ENCODE data around the gene RFTN1.

The RFTN1 gene

DNA sequence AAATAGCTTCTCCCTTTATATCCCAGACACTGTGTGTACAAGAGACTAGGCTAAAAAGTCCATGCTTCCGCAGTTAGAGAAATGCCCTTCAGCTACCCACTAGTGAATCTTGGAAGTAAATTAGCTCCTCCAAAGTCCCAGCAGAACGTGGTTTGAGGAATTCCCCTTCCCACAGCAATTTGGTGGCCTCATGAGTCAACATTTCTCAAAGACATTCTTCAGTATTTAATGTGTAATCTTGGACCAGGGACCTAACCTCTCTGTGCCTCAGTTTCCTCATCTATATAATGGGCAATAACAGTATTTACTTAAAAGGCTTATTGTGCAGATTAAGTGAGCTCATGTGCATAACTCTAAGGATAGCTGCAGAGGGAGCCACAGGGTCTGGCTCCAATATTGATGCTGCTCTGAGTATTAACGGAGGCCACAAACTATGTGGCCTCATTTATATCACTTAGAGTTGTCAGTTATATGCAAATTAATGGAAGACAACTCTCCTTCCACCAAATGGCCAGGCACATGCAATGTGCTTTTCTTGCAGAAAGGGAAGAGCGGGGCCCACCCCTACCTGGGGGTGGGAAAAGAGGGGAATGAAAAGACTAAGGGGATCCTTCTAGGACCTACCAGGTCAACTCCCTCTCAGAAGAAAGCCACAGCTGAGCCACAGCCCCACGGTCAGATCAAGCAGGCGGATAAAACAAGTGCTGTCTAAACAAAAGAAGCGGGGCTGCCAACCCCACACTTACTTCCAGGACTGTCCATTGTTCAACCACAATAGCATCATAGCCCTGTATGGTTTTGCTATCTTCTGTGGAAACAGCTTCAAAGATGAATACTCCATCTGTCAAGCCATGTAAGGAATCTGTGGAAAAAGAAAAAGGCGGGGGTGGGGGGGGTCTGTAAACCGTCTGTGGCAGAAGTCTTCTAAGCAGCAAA is 156.0 kb downstream of the RFTN1 start:
- peak in 21 of 42 donors; percentile 14 to 69 (median 41) for DNase-seq
- intact Hi-C loops (cut with DNase I), result no loop called here

DNA sequence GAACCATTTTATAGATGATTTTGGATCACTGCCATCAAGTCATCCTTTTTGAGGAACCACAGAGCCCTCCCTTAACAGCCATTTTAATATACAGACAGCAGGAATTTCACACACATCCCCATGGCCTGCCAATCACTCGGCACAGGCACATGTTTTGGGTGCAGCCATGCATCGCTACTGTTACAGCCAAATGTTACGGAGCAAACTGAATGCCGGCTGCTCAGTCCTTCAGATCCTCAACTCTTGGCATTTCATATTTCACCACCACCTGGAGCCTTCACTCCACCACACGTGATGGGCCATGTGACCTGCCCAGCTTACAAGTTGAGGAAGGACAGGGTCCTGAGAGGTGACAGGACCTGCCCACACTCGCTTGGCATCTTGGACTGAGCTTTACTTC is 157.7 kb downstream of the RFTN1 start:
- DNase-seq, result no peak
- intact Hi-C loops (cut with DNase I), result no loop called here

DNA sequence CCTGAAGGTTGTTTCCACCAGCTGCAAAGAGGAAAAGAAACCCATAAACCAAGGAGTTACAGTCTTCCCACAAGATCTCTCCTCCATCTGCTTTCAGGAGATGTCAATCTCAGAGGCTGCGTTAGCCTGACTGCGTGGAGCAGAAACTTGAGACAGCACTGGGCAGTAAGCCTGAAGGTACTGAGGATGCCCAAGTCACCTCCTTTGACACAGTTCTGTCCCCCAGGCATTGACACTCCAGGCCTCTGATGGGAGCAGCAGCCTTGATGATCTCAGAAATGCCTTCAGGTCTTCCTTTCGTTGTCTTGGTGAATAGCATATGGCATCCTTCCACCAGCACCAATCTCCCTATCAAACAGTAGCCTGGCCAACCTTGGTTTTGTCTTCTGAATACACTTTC is 159.2 kb downstream of the RFTN1 start:
- no peak for DNase-seq
- intact Hi-C loops (cut with DNase I), result no loop called here

DNA sequence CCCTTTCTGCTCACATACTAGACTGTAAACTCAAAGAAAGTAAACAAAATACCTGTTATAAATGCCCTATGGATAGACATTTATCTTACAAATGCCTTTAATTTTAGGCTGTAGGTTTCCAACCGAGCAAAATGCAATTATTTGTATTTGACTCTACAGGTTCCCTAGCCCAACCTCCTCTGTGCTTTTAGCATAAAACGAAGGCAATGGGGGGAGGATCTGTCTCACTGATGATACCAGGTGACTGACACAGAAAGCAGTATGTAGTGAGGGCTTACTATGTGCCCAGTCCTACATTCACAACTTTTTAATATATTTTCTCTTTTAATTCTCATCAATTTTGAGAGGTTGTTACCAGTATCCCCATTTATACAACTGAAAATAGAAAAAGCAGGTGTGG is 161.1 kb downstream of the RFTN1 start:
- intact Hi-C loops (cut with DNase I), result no loop called here

DNA sequence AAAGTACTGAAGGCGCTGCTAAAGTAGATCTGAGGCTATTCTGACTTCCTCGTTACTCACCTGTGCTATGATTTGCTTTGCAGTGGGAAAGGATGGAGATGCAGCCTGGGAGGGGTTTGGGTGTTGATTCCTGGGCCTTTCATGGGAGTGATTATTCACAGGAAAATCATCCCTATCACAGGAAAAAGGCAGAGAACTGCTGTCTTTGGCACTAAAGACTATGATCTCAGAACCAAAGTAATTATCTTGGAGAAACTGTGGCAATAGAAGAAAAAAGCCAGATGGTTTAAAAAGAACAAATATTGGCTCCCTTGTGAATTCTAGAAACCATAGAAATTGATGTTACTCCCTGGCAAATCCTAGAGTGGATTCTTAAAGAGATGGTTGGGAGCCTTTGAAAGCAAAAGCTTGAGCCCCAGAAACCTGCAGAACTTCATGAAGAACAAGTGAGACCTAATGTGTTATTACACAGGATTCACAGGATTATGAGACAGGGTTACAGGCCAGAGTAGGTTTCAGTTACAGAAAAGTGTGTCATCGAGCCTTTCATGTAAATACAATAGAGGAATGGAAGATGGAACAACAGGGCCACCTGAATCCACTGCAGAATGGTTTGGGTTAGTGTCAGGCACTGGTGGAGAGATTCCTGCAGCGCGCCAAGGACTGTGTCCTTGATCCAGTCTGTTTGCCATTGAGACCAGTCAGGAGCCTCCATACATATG is 162.7 kb downstream of the RFTN1 start:
- intact Hi-C loops (cut with DNase I), result no loop called here
- DNase-seq, result no peak

More for the DNA sequence above, 161.1 kb downstream of the RFTN1 start:
- no peak for DNase-seq

DNA sequence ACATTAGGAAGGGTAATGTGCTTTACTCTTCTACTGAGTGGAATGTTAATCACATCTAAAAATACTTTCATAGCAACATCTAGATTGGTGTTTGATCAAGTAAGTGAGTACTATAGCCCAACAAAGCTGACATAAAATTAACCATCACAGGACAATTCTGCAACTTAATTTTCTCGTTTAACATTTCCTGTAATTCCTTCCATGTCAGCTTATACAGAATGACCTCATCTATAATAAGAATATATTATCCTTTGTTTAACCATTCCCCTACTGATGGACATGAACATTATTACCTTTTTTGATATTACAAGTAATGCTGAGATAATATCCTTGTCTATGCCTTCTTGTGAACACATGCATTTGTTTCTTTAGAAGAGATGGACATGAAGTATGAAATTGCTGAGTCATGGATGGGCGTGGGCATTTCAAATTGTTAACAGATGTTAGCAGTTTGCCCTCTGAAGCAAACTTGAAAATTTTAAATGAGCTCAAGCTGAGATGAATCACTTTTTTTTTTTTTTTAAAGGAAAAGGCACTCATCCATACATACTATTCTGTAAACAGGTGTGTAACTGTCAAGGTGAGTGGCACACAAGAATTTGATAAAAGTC is 163.4 kb downstream of the RFTN1 start:
- DNase-seq, result no peak
- intact Hi-C loops (cut with DNase I), result no loop called here

DNA sequence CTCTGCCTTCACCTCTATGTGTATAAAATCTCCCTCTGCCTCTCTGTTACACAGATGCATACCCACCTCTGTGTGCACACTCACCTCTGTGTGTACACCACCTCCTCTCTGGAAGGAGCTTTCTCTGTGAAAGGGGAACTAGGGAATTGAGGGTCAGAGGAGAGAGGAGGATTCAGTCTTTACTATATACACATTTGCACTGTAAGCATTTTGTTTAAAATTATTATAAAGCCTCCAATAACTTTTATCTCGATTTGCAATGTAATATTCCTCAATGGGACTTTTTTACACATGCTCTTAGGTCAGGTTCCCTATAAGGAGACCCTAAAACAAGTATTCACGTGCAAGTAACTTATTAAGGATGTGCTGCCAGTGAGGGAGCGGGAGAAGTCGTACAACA is 166.0 kb downstream of the RFTN1 start:
- intact Hi-C loops (cut with DNase I), result no loop called here
- DNase-seq, result no peak

DNA sequence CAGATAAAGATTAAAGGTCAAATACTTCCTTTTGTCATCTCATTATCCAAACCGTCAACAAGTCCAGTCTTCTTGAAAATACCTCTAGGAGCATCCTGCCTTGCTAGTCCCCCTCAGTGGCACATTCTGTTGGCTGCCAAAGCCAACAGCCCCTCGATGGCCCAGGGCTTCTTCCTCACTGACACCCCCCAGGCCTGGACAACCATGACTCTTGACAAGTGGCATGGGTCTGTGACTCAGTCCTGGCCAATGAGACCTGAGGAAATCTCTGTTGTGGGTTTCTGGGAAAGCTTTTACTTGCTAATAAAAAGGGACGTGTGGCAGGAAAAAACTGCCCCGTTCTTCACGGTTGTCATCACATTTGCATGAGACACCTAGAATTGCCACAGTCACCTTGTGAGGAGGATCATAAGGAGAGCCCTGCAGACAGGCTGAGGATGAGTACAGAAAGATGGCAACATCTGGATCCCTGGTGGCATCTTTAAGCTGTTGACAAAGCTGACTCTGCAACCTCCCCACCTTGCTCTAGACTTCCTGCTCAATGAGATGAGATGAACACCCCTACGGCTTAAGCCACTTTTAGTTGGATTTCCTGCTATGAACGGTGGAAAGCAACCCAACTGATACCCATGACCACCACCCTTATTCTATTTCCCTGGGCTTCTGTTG is 167.0 kb downstream of the RFTN1 start:
- intact Hi-C loops (cut with DNase I), result no loop called here
- no peak for DNase-seq

DNA sequence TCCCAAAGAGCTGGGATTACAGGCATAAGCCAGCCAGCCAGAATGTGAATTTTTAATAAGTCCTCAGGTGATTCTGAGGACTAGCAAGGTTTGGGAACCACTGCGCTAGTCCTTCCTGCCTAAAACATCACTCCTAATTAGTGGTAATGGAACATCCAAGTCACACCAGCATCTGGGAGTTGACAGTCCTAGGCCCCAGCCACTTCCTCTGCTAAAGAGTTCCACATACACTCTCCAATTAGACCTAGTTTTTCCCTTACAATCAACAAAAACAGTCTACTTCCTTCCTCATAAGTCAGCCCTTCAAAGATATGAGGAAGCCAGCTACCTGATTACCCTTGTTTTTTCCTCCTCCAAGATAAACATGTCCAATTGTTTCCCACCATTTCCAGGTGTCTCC is 170.4 kb downstream of the RFTN1 start:
- DNase-seq, result no peak
- intact Hi-C loops (cut with DNase I), result no loop called here

DNA sequence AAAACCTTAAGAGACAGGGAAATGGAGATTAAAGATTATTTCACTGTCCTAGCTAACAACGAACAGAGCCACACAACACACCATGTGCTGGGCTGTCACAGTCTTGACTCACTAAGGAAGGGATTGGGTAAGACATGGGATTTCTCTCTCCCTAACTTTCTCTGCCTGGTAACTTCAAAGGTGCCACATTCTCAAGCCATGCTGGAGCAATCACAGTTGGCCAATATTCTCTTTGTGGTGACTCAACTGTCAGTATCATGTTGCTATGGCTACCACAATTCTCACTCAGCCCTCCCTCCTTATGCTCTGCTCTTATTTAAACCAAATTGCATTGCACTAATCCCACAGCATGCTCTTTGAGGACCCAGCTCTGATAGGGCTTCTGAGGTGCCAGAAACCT is 174.5 kb downstream of the RFTN1 start:
- peak in 2 of 42 donors; percentile 10 to 42 for DNase-seq
- intact Hi-C loops (cut with DNase I), result no loop called here

DNA sequence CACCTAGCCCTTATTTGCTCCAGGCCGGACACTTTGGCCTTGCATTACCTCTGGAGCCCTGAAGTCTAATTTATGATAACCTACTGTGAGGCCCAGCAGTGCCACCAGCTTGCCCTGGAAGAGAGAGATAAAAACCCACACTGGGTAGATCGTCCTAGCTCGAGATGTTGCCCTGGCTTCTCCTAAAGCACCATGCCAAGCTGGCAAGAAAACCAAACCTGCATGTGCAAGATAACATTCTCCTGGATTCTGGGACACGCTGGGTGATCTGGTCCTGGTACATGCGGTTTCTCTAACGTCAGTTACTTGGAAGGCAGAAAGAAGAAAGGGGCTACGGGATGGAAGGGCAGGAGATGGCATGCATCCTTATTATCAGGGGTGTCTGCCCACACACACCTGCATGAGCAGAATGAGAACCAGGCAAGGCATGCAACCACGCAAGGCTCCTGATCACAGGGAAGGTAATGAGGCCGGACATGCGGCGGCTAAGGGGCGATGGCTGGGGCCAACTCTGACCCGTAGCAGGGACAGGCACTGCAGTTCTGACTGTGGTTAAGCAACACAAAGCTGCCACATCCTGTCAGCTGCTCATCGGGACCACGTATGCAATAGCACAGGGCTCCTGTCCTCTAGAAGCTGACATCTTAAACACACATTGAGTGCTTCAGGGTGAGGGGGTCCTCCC is 175.5 kb downstream of the RFTN1 start:
- no peak for DNase-seq
- intact Hi-C loops (cut with DNase I), result no loop called here

DNA sequence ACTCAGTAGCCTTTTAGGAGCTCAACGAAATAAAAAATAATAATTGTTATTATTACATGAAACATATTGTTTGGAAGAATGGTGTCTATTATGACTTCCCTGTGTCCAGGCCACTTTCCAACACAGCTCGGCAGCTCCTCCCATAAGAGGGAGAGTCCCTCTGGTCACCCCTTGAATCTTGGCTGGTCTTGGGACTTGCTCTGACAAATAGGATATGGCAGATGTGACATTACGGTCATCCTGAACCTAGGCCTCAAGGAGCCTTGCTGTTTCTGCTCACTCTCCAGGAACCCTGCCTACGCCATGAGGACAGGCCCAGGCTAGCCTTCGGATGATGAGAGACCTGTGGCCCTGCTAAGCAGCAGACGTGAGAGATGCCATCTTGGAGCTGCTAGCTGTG is 176.7 kb downstream of the RFTN1 start:
- no peak for DNase-seq
- intact Hi-C loops (cut with DNase I), result no loop called here

DNA sequence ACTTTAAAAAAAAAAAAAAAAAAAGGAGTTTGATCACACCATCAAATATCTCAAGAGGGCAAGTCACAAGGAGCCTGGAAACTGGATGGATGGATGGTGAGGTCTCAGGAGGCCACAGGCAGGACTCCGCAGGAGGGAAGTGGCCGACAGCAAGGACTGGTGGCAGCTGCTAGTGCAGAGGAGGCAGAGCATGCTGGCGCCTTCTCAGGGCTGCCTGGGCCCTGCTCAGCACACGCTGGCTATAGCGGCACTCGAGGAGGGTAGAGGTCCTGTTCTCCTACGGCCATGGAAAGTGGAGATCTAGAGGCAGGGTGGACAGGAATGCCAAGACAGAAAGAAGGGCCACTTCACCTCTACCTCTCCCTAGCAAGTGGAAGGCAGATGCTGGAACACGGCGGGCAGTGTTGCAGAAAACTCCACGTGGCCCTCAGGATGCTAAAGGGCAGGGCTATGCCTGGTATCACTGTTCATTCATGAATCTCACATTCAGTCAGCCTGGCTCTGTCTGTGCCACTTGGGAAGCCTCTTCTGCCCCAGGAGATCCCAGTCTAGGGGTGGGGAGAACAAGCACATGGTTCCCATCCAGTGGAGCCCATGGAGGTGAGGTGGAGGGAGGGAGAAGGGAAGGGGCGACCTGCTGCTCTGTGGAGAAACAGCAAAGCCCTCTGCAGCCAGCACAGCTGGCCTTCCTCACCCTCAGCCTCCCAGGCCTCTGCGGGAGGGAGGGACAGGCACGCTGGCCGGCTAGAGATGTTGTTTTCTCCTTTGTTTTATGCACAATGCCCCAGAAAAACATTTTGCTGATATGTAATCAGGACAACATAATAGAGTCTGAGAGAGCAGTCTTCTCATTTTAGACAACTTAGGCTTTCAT is 177.5 kb downstream of the RFTN1 start:
- DNase-seq, result no peak
- intact Hi-C loops (cut with DNase I), result no loop called here

DNA sequence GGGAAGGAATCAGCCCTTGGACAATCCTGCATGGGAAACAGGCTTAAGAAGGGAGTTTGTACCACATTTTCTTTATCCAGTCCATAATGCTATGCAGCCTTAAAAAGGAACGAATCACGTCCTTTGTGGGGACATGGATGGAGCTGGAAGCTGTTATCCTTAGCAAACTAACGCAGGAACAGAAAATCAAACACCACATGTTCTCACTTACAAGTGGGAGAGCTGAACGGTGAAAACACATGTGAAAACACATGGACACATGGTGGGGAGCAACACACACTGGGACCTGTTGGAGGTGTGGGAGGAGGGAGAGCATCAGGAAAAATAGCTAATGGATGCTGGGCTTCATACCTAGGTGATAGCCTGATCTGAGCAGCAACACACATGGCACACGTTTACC is 178.2 kb downstream of the RFTN1 start:
- DNase-seq, result no peak
- intact Hi-C loops (cut with DNase I), result no loop called here

DNA sequence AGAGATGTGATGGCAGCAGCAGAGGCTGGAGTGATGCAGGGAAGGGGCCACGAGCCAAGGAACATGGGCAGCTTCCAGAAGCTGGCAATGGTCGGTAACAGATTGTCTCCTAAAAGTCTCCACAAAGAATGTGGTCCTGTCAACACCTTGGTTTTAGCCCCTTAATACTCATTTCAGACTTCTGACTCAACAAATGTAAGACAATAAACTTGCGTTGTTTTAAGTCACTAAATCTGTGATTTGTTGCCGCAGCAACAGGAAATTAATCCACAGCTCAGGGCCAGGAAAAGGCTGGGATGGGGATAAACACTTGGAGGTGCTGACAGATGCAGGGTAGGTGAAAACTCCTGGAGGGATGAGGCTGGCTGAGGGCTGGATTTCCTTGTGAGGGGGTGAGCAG is 178.6 kb downstream of the RFTN1 start:
- intact Hi-C loops (cut with DNase I), result no loop called here
- DNase-seq, result no peak

DNA sequence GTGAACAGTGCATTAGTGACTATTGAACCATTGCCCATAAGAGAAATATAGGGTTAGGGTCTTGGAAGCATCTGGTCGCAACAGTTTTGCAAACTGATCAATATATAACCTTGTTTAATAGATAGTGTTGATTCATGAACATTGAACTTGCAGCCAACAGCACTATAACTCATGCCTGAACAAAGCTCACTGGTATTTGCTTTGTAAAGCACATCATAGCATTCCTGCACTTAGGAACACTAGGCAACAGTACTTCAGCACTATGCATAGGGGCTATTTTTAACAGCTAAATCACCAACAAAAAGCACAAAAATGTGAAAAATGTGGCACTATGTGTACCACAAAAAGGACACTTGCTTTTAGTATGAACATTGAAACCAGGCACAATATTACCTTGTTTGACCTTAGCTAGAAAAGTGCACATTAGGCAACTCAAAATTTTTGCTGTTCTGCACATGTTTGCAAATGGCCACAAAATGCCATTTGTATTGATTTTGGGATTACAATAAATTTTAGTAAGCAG is 180.5 kb downstream of the RFTN1 start:
- DNase-seq, result no peak
- intact Hi-C loops (cut with DNase I), result no loop called here

DNA sequence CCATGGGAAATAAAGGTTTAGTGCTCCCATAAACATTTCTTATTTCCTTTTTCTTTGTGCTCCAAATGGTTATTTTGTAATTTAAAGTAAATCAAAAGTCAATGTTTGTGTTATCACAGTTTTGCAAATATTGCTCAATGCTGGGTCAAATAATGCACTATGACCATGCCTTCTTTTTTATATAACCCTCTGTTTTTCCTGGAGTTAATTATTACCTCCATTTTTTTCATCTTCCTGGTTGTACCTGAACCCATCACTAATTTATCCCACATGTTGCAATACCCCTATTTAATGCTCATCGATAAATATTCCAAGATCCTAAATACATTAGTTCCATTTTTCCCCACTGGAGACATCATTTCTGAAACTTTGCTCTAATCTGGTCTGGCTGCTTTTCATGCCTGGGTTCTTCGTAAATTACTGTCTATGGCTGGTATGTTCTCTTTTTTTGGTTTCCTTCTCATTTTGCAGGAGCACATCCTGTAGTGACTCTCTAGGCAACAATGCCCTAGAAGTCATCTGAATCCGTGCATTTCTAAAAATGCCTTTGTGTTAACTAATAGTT is 182.1 kb downstream of the RFTN1 start:
- no peak for DNase-seq
- intact Hi-C loops (cut with DNase I), result no loop called here

DNA sequence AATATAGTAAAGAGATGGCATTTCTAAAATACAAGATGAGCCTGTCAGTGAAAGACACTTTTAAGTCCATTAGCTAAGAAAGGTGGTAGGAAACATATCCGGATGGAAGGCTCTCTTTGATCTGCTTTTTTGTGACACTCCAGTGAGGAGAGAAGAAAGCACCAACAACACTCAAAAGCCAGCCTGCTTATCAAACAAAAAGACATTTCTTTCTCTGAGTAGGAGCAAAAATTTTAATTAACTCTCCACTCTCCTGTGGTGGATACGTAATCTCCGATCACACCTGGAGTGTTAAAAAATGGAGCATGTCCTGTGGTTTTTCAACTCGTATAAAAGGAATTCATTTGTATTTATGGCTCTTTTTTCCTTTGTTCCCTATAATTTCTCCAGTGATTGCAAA is 183.1 kb downstream of the RFTN1 start:
- intact Hi-C loops (cut with DNase I), result no loop called here

More for the DNA sequence above, 183.1 kb downstream of the RFTN1 start:
- peak in 1 of 42 donors; percentile 6 for DNase-seq
